ENCODE results near the gene IFI44L.

The IFI44L gene

GRCh38 chr1:78619803-78620579, at the start of gene IFI44L:
Gene IFI44L (plus strand): TSS chr1:78620448. CDS start chr1:78627916, 7,468 bp downstream.
- Histone ChIP-seq H4K20me1 (ENCODE audit: low read depth, low read length) (no peaks in the 10 kb centered on the region), H3K4me2 (ENCODE audit: low read depth, low read length, poor library complexity, severe bottlenecking) (no peak within 1 kb of the TSS), H3K79me2 (ENCODE audit: insufficient read depth, low read length) (no peaks in the 10 kb centered on the region), H3K4me3 (ENCODE audit: insufficient read depth, low read length, poor library complexity, severe bottlenecking) (no peak within 1 kb of the TSS), H3F3A (ENCODE audit: insufficient read depth) (no peaks in the 10 kb centered on the region), H3K27ac (ENCODE audit: low read depth, low read length) (no peak within 1 kb of the TSS), H3K9me3 (ENCODE audit: insufficient read depth, low read length) (no peaks in the 10 kb centered on the region), H2AFZ (ENCODE audit: low read depth, low read length, severe bottlenecking) (no peak within 1 kb of the TSS), H3K9me2 (replicated peaks; ENCODE audit: insufficient read depth, low read length) (no peaks in the 10 kb centered on the region), H3K36me3 (ENCODE audit: low read length) (no peaks in the 10 kb centered on the region), H3K9ac (ENCODE audit: low read length) (no peak within 1 kb of the TSS), H3K27me3 (ENCODE audit: low read length) (no peaks in the 10 kb centered on the region)
- TF ChIP-seq EZH2phosphoT487 (conservative IDR thresholded peaks at IDR 0.05; ENCODE audit: low read length), result no peak
- TF ChIP-seq, protein P1, sequence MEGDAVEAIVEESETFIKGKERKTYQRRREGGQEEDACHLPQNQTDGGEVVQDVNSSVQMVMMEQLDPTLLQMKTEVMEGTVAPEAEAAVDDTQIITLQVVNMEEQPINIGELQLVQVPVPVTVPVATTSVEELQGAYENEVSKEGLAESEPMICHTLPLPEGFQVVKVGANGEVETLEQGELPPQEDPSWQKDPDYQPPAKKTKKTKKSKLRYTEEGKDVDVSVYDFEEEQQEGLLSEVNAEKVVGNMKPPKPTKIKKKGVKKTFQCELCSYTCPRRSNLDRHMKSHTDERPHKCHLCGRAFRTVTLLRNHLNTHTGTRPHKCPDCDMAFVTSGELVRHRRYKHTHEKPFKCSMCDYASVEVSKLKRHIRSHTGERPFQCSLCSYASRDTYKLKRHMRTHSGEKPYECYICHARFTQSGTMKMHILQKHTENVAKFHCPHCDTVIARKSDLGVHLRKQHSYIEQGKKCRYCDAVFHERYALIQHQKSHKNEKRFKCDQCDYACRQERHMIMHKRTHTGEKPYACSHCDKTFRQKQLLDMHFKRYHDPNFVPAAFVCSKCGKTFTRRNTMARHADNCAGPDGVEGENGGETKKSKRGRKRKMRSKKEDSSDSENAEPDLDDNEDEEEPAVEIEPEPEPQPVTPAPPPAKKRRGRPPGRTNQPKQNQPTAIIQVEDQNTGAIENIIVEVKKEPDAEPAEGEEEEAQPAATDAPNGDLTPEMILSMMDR (IDR thresholded peaks at IDR 0.05; ENCODE audit: insufficient read depth, low read length, poor library complexity, severe bottlenecking), result no peak

GRCh38 chr1:78570539-78570938, 49.7 kb upstream of the IFI44L start:
- TF ChIP-seq, protein P1 (IDR thresholded peaks at IDR 0.05; ENCODE audit: insufficient read depth, low read length, poor library complexity, severe bottlenecking), result no peak
- no peak for TF ChIP-seq EZH2phosphoT487 (conservative IDR thresholded peaks at IDR 0.05; ENCODE audit: low read length)
- no peak overlapping the region for H2AFZ ChIP-seq (ENCODE audit: low read depth, low read length, severe bottlenecking)

GRCh38 chr1:78577257-78578100, 42.8 kb upstream of the IFI44L start:
- Histone ChIP-seq H3K27me3 (ENCODE audit: low read length) (no peaks in the 10 kb centered on the region), H3K27ac (ENCODE audit: low read depth, low read length) (no peak overlapping the region), H3K4me2 (ENCODE audit: low read depth, low read length, poor library complexity, severe bottlenecking) (no peak overlapping the region), H3K9me3 (ENCODE audit: insufficient read depth, low read length) (no peaks in the 10 kb centered on the region), H3K9ac (ENCODE audit: low read length) (no peak overlapping the region), H4K20me1 (ENCODE audit: low read depth, low read length) (no peaks in the 10 kb centered on the region), H3K36me3 (ENCODE audit: low read length) (no peaks in the 10 kb centered on the region), H3F3A (ENCODE audit: insufficient read depth) (no peaks in the 10 kb centered on the region), H2AFZ (ENCODE audit: low read depth, low read length, severe bottlenecking) (no peak overlapping the region), H3K9me2 (replicated peaks; ENCODE audit: insufficient read depth, low read length) (no peaks in the 10 kb centered on the region), H3K79me2 (ENCODE audit: insufficient read depth, low read length) (no peaks in the 10 kb centered on the region), H3K4me3 (ENCODE audit: insufficient read depth, low read length, poor library complexity, severe bottlenecking) (no peak overlapping the region)
- TF ChIP-seq, protein P1 (IDR thresholded peaks at IDR 0.05; ENCODE audit: insufficient read depth, low read length, poor library complexity, severe bottlenecking), result no peak
- no peak for TF ChIP-seq EZH2phosphoT487 (conservative IDR thresholded peaks at IDR 0.05; ENCODE audit: low read length)

More at GRCh38 chr1:78570539-78570938, 49.7 kb upstream of the IFI44L start:
- Histone ChIP-seq H4K20me1 (ENCODE audit: low read depth, low read length) (no peaks in the 10 kb centered on the region), H3K79me2 (ENCODE audit: insufficient read depth, low read length) (no peaks in the 10 kb centered on the region), H3K4me3 (ENCODE audit: insufficient read depth, low read length, poor library complexity, severe bottlenecking) (no peak overlapping the region), H3K9me3 (ENCODE audit: insufficient read depth, low read length) (no peaks in the 10 kb centered on the region), H3K9ac (ENCODE audit: low read length) (no peak overlapping the region), H3K36me3 (ENCODE audit: low read length) (no peaks in the 10 kb centered on the region), H3F3A (ENCODE audit: insufficient read depth) (no peaks in the 10 kb centered on the region), H3K27ac (ENCODE audit: low read depth, low read length) (no peak overlapping the region), H3K4me2 (ENCODE audit: low read depth, low read length, poor library complexity, severe bottlenecking) (no peak overlapping the region), H3K9me2 (replicated peaks; ENCODE audit: insufficient read depth, low read length) (no peaks in the 10 kb centered on the region), H3K27me3 (ENCODE audit: low read length) (no peaks in the 10 kb centered on the region)

Measured in SU-DHL-6 (cell line).